Erythroblast (primary cell): Measurements from ENCODE around the gene PCSK7.

ENCODE experiments used
- GATA1 ChIP-seq: IDR thresholded peaks from 2 replicates; pipeline ENCODE4 v1.6.1; 2011; ENCODE audit warnings: low read depth, mild to moderate bottlenecking, control low read depth, low read length, moderate library complexity
- POLR2A ChIP-seq: IDR thresholded peaks from 2 replicates; pipeline ENCODE4 v1.6.1; 2011; ENCODE audit warnings: mild to moderate bottlenecking, low read length

- TF ChIP-seq POLR2A (no peak), GATA1 (no peak)
Measured at GRCh38 chr11:117238221-117238620, 6.3 kb upstream of the PCSK7 start.
